ENCODE data around the gene HOTAIR. TPM values are rescaled to one million over a fixed set of nuclear protein-coding genes. Genes with fewer than 3 reads are reported as not detected.

The HOTAIR gene
- total RNA-seq, 2 donors from 2014 or later, result not detected

GRCh38 chr12:53973236-53974042 is 1.3 kb downstream of the HOTAIR start:
- H3K36me3 ChIP-seq, result no peaks in the 10 kb centered on the region
- H3K27me3 ChIP-seq, result peaks cover 72 to 90% of the 10 kb centered on the region in 2 donors
- no peak for DNase-seq (ENCODE audit: low spot score)
- peaks cover 0 to 29% of the 10 kb centered on the region in 2 donors for H3K4me1 ChIP-seq
- peak overlapping the region in 1 of 2 donors; percentile 32 for H3K4me3 ChIP-seq
- TF ChIP-seq CTCF (IDR thresholded peaks at IDR 0.05), result no peak
- H3K27ac ChIP-seq, result no peak overlapping the region
- H3K9me3 ChIP-seq, result no peaks in the 10 kb centered on the region

- no peak for TF ChIP-seq CTCF (IDR thresholded peaks at IDR 0.05)
- Histone ChIP-seq H3K36me3 (no peaks in the 10 kb centered on the region), H3K9me3 (no peaks in the 10 kb centered on the region), H3K4me1 (peaks cover 0 to 29% of the 10 kb centered on the region in 2 donors), H3K4me3 (peak within 1 kb of the TSS in 1 of 2 donors; percentile 32), H3K27me3 (peaks cover 66 to 91% of the 10 kb centered on the region in 2 donors), H3K27ac (no peak within 1 kb of the TSS)
- no peak for DNase-seq (ENCODE audit: low spot score)
Measured at GRCh38 chr12:53972722-53973235, 2.0 kb downstream of the HOTAIR start, which contains the start of gene HOXC11. TSS of gene HOXC11 (plus strand) at chr12:53973126. CDS start at chr12:53973242, 116 bp downstream.

GRCh38 chr12:53972152-53972702 is 2.5 kb downstream of the HOTAIR start:
- no peak for DNase-seq (ENCODE audit: low spot score)
- H3K4me3 ChIP-seq, result no peak overlapping the region
- peaks cover 63 to 91% of the 10 kb centered on the region in 2 donors for H3K27me3 ChIP-seq
- TF ChIP-seq CTCF (IDR thresholded peaks at IDR 0.05), result no peak
- H3K4me1 ChIP-seq, result peaks cover 0 to 29% of the 10 kb centered on the region in 2 donors
- H3K27ac ChIP-seq, result no peak overlapping the region
- H3K36me3 ChIP-seq, result no peaks in the 10 kb centered on the region
- H3K9me3 ChIP-seq, result no peaks in the 10 kb centered on the region

- no peak for TF ChIP-seq CTCF (IDR thresholded peaks at IDR 0.05)
- no peak for DNase-seq (ENCODE audit: low spot score)
- H3K4me3 ChIP-seq, result no peak overlapping the region
- H3K36me3 ChIP-seq, result no peaks in the 10 kb centered on the region
- peaks cover 0 to 31% of the 10 kb centered on the region in 2 donors for H3K4me1 ChIP-seq
- H3K27me3 ChIP-seq, result peaks cover 65 to 91% of the 10 kb centered on the region in 2 donors
- H3K27ac ChIP-seq, result no peak overlapping the region
- no peaks in the 10 kb centered on the region for H3K9me3 ChIP-seq
Measured at GRCh38 chr12:53971686-53972085, 3.1 kb downstream of the HOTAIR start.

- no peaks in the 10 kb centered on the region for H3K36me3 ChIP-seq
- DNase-seq (ENCODE audit: low spot score), result no peak
- peaks cover 0 to 36% of the 10 kb centered on the region in 2 donors for H3K4me1 ChIP-seq
- H3K27me3 ChIP-seq, result peaks cover 65 to 91% of the 10 kb centered on the region in 2 donors
- H3K4me3 ChIP-seq, result no peak overlapping the region
- H3K27ac ChIP-seq, result no peak overlapping the region
- TF ChIP-seq CTCF (IDR thresholded peaks at IDR 0.05), result no peak
- H3K9me3 ChIP-seq, result no peaks in the 10 kb centered on the region
Measured at GRCh38 chr12:53971129-53971528, 3.6 kb downstream of the HOTAIR start.
